IMR-90 (cell line): ENCODE measurements around the gene GAMT. TPM values are rescaled to one million over a fixed set of nuclear protein-coding genes. Genes with fewer than 3 reads are reported as not detected.
A peak's percentile ranks its signal among the peaks of the same experiment; 100 is the strongest.

Source experiments
- ATAC-seq: fragments of 200-7000 bp; cut with Tn5 transposase; 2 replicates; pipeline ENCODE4 v1.9.1; 2020; ENCODE audit warnings: low read depth, mild to moderate bottlenecking, moderate library complexity
- BruUV-seq: library from RNA; stranded (reverse); fragments of 400-500 nt; replicated peaks from 2 replicates; lab custom pipeline; 2021; lab: Mats Ljungman, UMichigan
- CTCF ChIA-PET: fragments of 300-600 bp; formaldehyde crosslinking; extraction: SDS; loops from one replicate; lab custom pipeline; 2021; ENCODE audit warnings: antibody characterized with exemption; lab: Yijun Ruan, JAX
- POLR2A ChIA-PET: fragments of 300-600 bp; sonication (Branson Sonifier 250); formaldehyde crosslinking; loops from one replicate; lab custom pipeline; 2022; ENCODE audit warnings: antibody characterized with exemption; ENCODE audit not compliant: unreplicated experiment; lab: Charles Lee
- DNase-seq: peaks from one replicate; pipeline ENCODE4 v3.0.0; 2013
- H2AFZ ChIP-seq: replicated peaks from 2 replicates; pipeline ENCODE3; 2013; ENCODE audit warnings: low read length, mild to moderate bottlenecking; ENCODE audit not compliant: poor library complexity
- H2AK5ac ChIP-seq: 2 replicates; pipeline ENCODE4 v1.6.1; 2013; ENCODE audit warnings: low read depth, low read length, inconsistent platforms
- H2AK9ac ChIP-seq: replicated peaks from 2 replicates; pipeline ENCODE3; 2013; ENCODE audit warnings: mild to moderate bottlenecking, low read depth, low read length, moderate library complexity; ENCODE audit not compliant: poor library complexity
- H2BK120ac ChIP-seq: 2 replicates; pipeline ENCODE4 v1.6.1; 2013; ENCODE audit warnings: low read depth, low read length, inconsistent platforms
- H2BK15ac ChIP-seq: 3 replicates; pipeline ENCODE4 v1.6.1; 2013; ENCODE audit warnings: low read depth, low read length, inconsistent platforms
- H2BK20ac ChIP-seq: 2 replicates; pipeline ENCODE4 v1.6.1; 2013; ENCODE audit warnings: low read depth, mild to moderate bottlenecking, inconsistent platforms, low read length, moderate library complexity
- H2BK5ac ChIP-seq: 2 replicates; pipeline ENCODE4 v1.6.1; 2013; ENCODE audit warnings: mild to moderate bottlenecking, low read depth, low read length, inconsistent platforms; ENCODE audit not compliant: poor library complexity, severe bottlenecking
- H3K14ac ChIP-seq: replicated peaks from 2 replicates; pipeline ENCODE4 v1.6.1; 2013; ENCODE audit warnings: low read depth, low read length, inconsistent platforms
- H3K18ac ChIP-seq: 2 replicates; pipeline ENCODE4 v1.6.1; 2013; ENCODE audit warnings: low read depth, low read length, control low read depth
- H3K23ac ChIP-seq: 2 replicates; pipeline ENCODE4 v1.6.1; 2013; ENCODE audit warnings: low read depth, low read length, inconsistent platforms
- H3K27ac ChIP-seq: 2 replicates; pipeline ENCODE4 v1.5.1; 2013; ENCODE audit warnings: mild to moderate bottlenecking, control low read depth, low read length; ENCODE audit not compliant: insufficient read depth
- H3K27me3 ChIP-seq: 2 replicates; pipeline ENCODE4 v1.6.1; 2013; ENCODE audit warnings: low read length; ENCODE audit not compliant: control insufficient read depth, insufficient read depth
- H3K36me3 ChIP-seq: 2 replicates; pipeline ENCODE4 v1.6.1; 2013; ENCODE audit warnings: low read length, mixed read lengths; ENCODE audit not compliant: control insufficient read depth, insufficient read depth
- H3K4ac ChIP-seq: 2 replicates; pipeline ENCODE4 v1.6.1; 2013; ENCODE audit warnings: low read depth, low read length, inconsistent platforms
- H3K4me1 ChIP-seq: 2 replicates; pipeline ENCODE4 v1.6.1; 2013; ENCODE audit warnings: low read length, mixed read lengths; ENCODE audit not compliant: control insufficient read depth, insufficient read depth
- H3K4me2 ChIP-seq: 2 replicates; pipeline ENCODE4 v1.6.1; 2013; ENCODE audit warnings: low read depth, mild to moderate bottlenecking, control low read depth, low read length, moderate library complexity
- H3K4me3 ChIP-seq: 2 replicates; pipeline ENCODE4 v1.5.1; 2013; ENCODE audit warnings: low read depth, mild to moderate bottlenecking, control low read depth, low read length, moderate library complexity; ENCODE audit not compliant: insufficient read depth
- H3K56ac ChIP-seq: 2 replicates; pipeline ENCODE4 v1.6.1; 2013; ENCODE audit warnings: low read length, inconsistent platforms; ENCODE audit not compliant: insufficient read depth; ENCODE audit errors: extremely low read depth
- H3K79me1 ChIP-seq, 2 experiments: 2 replicates each; pipeline ENCODE4 v1.6.1; 2013; ENCODE audit warnings: low read length in 2 of 2, inconsistent platforms in 1 of 2, low read depth in 1 of 2
- H3K9ac ChIP-seq: 2 replicates; pipeline ENCODE4 v1.6.1; 2013; ENCODE audit warnings: low read depth, low read length, control low read depth
- H3K9me1 ChIP-seq: 2 replicates; pipeline ENCODE4 v1.6.1; 2013; ENCODE audit warnings: low read length, inconsistent platforms; ENCODE audit not compliant: insufficient read depth
- H3K9me3 ChIP-seq: 2 replicates; pipeline ENCODE4 v1.6.1; 2013; ENCODE audit warnings: low read length; ENCODE audit not compliant: control insufficient read depth, insufficient read depth
- H4K20me1 ChIP-seq: 2 replicates; pipeline ENCODE4 v1.6.1; 2013; ENCODE audit warnings: low read length, inconsistent platforms; ENCODE audit not compliant: insufficient read depth
- H4K5ac ChIP-seq: 2 replicates; pipeline ENCODE4 v1.6.1; 2013; ENCODE audit warnings: mild to moderate bottlenecking, low read depth, low read length, control low read depth
- H4K8ac ChIP-seq, 2 experiments: 2 replicates each; pipeline ENCODE4 v1.6.1; 2013; ENCODE audit warnings: low read depth in 2 of 2, low read length in 2 of 2, control low read depth in 1 of 2, inconsistent platforms in 1 of 2
- H4K91ac ChIP-seq: 2 replicates; pipeline ENCODE4 v1.6.1; 2013; ENCODE audit warnings: low read depth, low read length, inconsistent platforms; ENCODE audit not compliant: insufficient read depth
- CEBPB ChIP-seq: IDR thresholded peaks from 2 replicates; pipeline ENCODE4 v1.6.1; 2012; ENCODE audit warnings: low read depth, low read length, improper control_type of control experiment
- CHD1 ChIP-seq: IDR thresholded peaks from 2 replicates; pipeline ENCODE4 v1.6.1; 2012; ENCODE audit warnings: low read depth, low read length, improper control_type of control experiment
- CTCF ChIP-seq: conservative IDR thresholded peaks from 2 replicates; pipeline ENCODE4 v1.5.1; 2012; ENCODE audit warnings: mild to moderate bottlenecking, low read depth, low read length, improper control_type of control experiment
- FOS ChIP-seq: fragments of 150-350 bp; IDR thresholded peaks from 2 replicates; pipeline ENCODE4 v1.6.1; 2016; ENCODE audit warnings: low read depth, low read length
- MAFK ChIP-seq: IDR thresholded peaks from 2 replicates; pipeline ENCODE4 v1.6.1; 2012; ENCODE audit warnings: low read depth, low read length, improper control_type of control experiment
- MAZ ChIP-seq: IDR thresholded peaks from 2 replicates; pipeline ENCODE4 v1.6.1; 2012; ENCODE audit warnings: low read depth, mild to moderate bottlenecking, low read length, improper control_type of control experiment, moderate library complexity, borderline replicate concordance
- MXI1 ChIP-seq: IDR thresholded peaks from 2 replicates; pipeline ENCODE4 v1.6.1; 2012; ENCODE audit warnings: low read depth, mild to moderate bottlenecking, low read length, moderate library complexity, borderline replicate concordance
- NFE2L2 ChIP-seq: fragments of 150-350 bp; IDR thresholded peaks from 2 replicates; pipeline ENCODE4 v1.6.1; 2016; ENCODE audit warnings: low read depth, mild to moderate bottlenecking, low read length
- POLR2A ChIP-seq: IDR thresholded peaks from 2 replicates; pipeline ENCODE4 v1.6.1; 2012; ENCODE audit warnings: mild to moderate bottlenecking, low read depth, low read length
- RAD21 ChIP-seq: IDR thresholded peaks from 2 replicates; pipeline ENCODE4 v1.6.1; 2012; ENCODE audit warnings: low read length, improper control_type of control experiment
- RCOR1 ChIP-seq: IDR thresholded peaks from 2 replicates; pipeline ENCODE4 v1.6.1; 2012; ENCODE audit warnings: mild to moderate bottlenecking, low read length, improper control_type of control experiment; ENCODE audit not compliant: insufficient replicate concordance
- RFX5 ChIP-seq: IDR thresholded peaks from 2 replicates; pipeline ENCODE4 v1.8.0; 2012; ENCODE audit warnings: low read depth, mild to moderate bottlenecking, low read length, moderate library complexity
- USF2 ChIP-seq: fragments of 150-350 bp; IDR thresholded peaks from 2 replicates; pipeline ENCODE4 v1.6.1; 2017; ENCODE audit warnings: mild to moderate bottlenecking, antibody characterized with exemption, low read length, low read depth
- WGBS, 2 experiments: methylation state at CpG; one replicate each; pipeline versions ENCODE4 v1.1.5 to v1.1.7; 2013; ENCODE audit warnings: missing lambda C conversion rate in 2 of 2; ENCODE audit not compliant: insufficient read length in 1 of 2; ENCODE audit errors: extremely low coverage in 2 of 2; 5-methylcytosine and 5-hydroxymethylcytosine counted together
- dilution Hi-C: fragments of 300-500 bp; cut with HindIII; formaldehyde crosslinking; loops from one replicate; pipeline ENCODE4 v1.14.3; 2018; ENCODE audit warnings: low sequenced_read_pairs; ENCODE audit not compliant: unreplicated experiment
- in situ Hi-C: fragments of 300-500 bp; cut with MboI; formaldehyde crosslinking; loops from 3 replicates; pipeline ENCODE4 v1.14.3; 2019; ENCODE audit warnings: low sequenced_read_pairs, inconsistent platforms, mixed read lengths
- intact Hi-C: fragments of 100-400 bp; cut with micrococcal nuclease; formaldehyde crosslinking; loops from 2 replicates; pipeline ENCODE4 v1.10.0; 2022
- polyA plus RNA-seq, 3 experiments: library from polyadenylated mRNA; depleted of rRNA; stranded (reverse); fragments of >200 nt; gene quantifications; 2 replicates each; pipeline ENCODE4 v1.2.3, GENCODE V29; 2012; ENCODE audit warnings: low replicate concordance in 1 of 3
- total RNA-seq: library from RNA; depleted of rRNA; stranded (reverse); fragments of >200 nt; gene quantifications from 2 replicates; pipeline ENCODE4 v1.2.3, GENCODE V29; 2012

The GAMT gene
- total and polyA plus RNA-seq, 2 of the 4 experiments (the other 2 are of a cell fraction) = 22.8 to 51.8 TPM

GRCh38 chr19:1445185-1445931 lies 44.0 kb upstream of the GAMT start (continued):
- no peak for TF ChIP-seq POLR2A
- no peak for TF ChIP-seq RFX5

GRCh38 chr19:1441677-1442438 lies 40.5 kb upstream of the GAMT start:
- H3K4me3 ChIP-seq = no peak overlapping the region
- ATAC-seq (no peak), DNase-seq (no peak)
- H2AFZ ChIP-seq = no peak overlapping the region
- H2BK15ac ChIP-seq = no peak overlapping the region
- no peak overlapping the region for H3K27ac ChIP-seq
- no TSS peak for BruUV-seq
- H3K4ac ChIP-seq = no peak overlapping the region
- no peaks in the 10 kb centered on the region for H3K9me1 ChIP-seq
- dilution Hi-C loops (no loop called here), in situ Hi-C loops (no loop called here), intact Hi-C loops (no loop called here)
- H3K4me2 ChIP-seq = no peak overlapping the region
- H3K18ac ChIP-seq = no peak overlapping the region
- H3K9me3 ChIP-seq = no peaks in the 10 kb centered on the region
- ChIA-PET POLR2A (no interaction called here), CTCF (no interaction called here)
- H3K36me3 ChIP-seq = peaks cover 31% of the 10 kb centered on the region
- peaks cover 15 to 32% of the 10 kb centered on the region in 2 experiments; a peak in 3 of 4 replicates for H3K79me1 ChIP-seq
- peaks cover 63% of the 10 kb centered on the region for H4K20me1 ChIP-seq
- no peak overlapping the region for H4K5ac ChIP-seq
- no peak overlapping the region for H3K9ac ChIP-seq
- H3K14ac ChIP-seq = no peak overlapping the region
- H3K56ac ChIP-seq = no peak overlapping the region
- peak overlapping the region; percentile 1 for H2AK9ac ChIP-seq
- no peak overlapping the region for H2BK20ac ChIP-seq
- no peak overlapping the region for H4K8ac ChIP-seq
- peaks cover 10% of the 10 kb centered on the region for H3K27me3 ChIP-seq
- H2AK5ac ChIP-seq = no peak overlapping the region
- peaks cover 11% of the 10 kb centered on the region for H3K4me1 ChIP-seq
- no peak for TF ChIP-seq NFE2L2
- TF ChIP-seq MAZ = no peak
- TF ChIP-seq RCOR1 = no peak
- no peak for TF ChIP-seq MXI1
- TF ChIP-seq CHD1 = no peak
- TF ChIP-seq FOS = no peak
- TF ChIP-seq MAFK = no peak
- no peak for TF ChIP-seq POLR2A
- no peak for TF ChIP-seq USF2
- TF ChIP-seq CTCF = no peak
- TF ChIP-seq RAD21 = no peak
- no peak for TF ChIP-seq CEBPB
- H4K91ac ChIP-seq = no peak overlapping the region
- 89% methylated on average over 10 of the region's 25 CpGs; no CpG with 5 or more reads in 1 of the 2 experiments for WGBS, 2 experiments
- no peak overlapping the region for H3K23ac ChIP-seq
- H2BK120ac ChIP-seq = no peak overlapping the region
- no peak overlapping the region for H2BK5ac ChIP-seq
